ENCODE data around the gene ROBO1. TPM values are rescaled to one million over a fixed set of nuclear protein-coding genes. Genes with fewer than 3 reads are reported as not detected.

The ROBO1 gene
- total RNA-seq, 2 donors from 2014 or later = 13.6 to 18.7 TPM

- ATAC-seq (no peak), DNase-seq (no peak)
- intact Hi-C loops (cut with DNase I) = no loop called here
These were observed 481.9 kb downstream of the ROBO1 start for GRCh38 chr3:79285871-79286270.

DNA sequence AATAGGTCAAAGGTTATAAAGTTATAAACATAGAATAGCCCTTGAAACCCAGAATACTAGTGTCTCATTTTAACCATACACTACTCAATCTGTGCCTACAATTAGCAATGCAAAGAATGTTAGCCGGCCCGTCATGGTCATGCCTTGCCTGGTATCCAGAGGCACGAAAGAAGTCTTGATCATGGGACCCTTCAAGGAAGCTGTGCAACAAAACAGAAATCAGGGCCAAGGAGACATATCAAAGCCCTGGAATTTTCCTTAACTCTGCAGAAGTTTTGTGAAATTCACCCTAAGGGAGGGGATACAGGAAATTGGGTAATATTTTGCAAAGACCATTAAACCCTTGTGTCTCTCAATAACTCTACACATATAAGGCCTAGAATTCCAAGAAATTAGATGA is 482.4 kb downstream of the ROBO1 start:
- intact Hi-C loops (cut with DNase I) = no loop called here
- DNase-seq (no peak), ATAC-seq (no peak)

DNA sequence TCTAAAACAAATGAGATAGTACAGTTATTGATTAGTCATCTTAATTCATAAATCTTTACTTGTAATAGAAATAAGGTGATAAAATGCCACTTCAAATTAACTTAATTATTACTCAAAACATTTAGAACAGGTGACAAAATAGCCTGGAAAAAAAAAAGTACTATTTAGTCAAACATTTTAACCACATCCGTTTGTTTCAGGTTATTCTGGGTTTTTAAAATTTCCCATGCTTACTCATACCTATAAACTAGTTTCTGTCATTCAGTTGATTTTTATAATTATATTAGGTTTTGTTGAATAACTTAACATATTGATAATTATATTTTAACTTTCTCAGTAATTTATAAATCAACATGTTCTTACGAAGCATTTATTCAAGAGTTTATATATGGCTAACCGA is 483.0 kb downstream of the ROBO1 start:
- ATAC-seq = no peak
- DNase-seq = no peak
- intact Hi-C loops (cut with DNase I) = no loop called here

DNA sequence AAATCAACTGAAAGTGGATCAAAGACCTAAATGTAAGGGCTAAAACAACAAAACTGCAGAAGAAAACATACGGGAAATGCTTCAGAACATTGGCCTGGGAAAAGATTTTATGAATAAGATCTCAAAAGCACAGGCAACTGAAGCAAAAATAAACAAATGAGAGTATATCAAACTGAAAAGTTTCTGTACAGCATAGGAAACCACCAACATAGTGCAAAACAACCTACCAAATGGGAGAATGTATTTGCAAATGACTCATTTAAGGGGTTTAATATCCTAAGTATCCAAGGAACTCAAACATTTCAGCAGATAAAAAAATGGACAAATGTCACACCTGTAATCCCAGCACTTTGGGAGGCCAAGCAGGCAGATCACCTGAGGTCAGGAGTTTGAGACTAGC is 489.1 kb downstream of the ROBO1 start:
- intact Hi-C loops (cut with DNase I) = no loop called here
- ATAC-seq = no peak
- no peak for DNase-seq

DNA sequence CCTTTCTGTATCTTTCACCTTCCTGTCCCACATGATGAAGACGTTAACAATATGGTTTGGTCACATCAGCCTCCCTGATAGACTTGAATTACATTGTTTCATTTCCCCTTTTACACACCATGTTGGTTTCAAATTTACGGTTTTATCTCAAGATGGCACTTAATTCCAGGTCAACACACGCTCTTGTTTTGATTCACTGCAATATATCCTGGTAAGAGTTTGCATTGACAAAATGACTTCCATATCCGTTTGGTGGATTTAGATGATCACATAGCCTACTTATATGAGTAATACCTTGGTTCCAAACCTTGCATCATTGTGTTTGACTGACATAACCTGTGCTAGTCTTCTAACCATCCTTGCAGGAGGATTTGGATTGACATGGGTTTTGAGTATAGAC is 499.4 kb downstream of the ROBO1 start:
- DNase-seq (no peak), ATAC-seq (no peak)
- intact Hi-C loops (cut with DNase I) = no loop called here

DNA sequence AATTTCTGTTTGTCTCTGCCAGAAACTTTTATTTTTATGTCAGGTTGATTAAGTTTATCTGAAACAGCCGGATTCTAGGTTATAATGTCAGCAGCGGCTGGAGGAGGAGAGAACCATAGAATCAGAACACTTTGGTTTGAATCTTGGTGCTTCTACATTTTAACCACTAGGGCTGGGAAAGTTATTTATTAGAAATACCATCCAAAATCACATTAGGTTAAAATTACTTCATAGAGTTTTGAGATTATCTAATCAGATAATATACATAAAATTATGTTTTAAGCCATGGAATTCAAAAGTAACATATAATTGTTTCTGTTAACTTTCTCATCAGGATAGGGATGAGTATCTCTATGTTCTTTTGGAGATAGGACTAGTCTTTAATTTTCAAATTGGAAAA is 502.9 kb downstream of the ROBO1 start:
- intact Hi-C loops (cut with DNase I) = no loop called here
- ATAC-seq (no peak), DNase-seq (no peak)

DNA sequence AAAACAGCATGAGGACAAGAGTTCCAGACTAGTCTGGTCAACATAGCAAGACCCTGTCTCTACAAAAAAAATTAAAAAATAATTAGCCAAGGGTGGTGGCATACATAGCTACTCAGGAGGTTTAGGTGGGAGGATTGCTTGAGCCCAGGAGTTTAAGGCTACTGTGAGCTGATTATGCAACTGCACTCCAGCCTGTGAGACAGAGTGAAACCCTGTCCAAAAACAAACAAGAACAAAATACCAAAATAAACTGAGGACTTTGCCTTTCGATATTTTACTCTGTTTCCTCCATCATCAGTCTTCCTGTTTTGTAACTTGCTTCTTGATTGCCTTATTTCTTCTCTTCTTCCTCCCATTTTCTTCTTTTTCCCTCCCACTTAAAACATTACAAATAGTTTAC is 504.4 kb downstream of the ROBO1 start:
- ATAC-seq = no peak
- no peak for DNase-seq
- intact Hi-C loops (cut with DNase I) = no loop called here

DNA sequence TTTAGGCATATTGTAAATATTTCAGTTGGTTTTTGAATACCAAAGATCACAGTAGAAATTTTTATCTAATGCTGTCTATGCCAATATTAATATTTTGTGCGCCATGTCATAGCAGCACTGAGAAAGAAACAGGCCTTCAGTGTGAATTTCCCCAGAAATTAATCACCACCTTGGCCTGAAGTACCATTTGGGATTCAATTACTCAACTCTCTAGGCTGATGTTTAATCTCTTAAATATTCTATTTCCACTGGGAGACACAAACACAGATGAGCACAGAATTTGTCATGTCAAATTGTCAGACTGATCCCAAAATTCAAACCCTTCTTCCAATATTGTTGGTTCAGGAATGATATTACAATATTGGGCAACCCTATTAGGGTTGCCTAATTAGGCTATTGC is 509.3 kb downstream of the ROBO1 start:
- intact Hi-C loops (cut with DNase I) = no loop called here
- DNase-seq (no peak), ATAC-seq (peak in 1 of 2 donors; percentile 74)

DNA sequence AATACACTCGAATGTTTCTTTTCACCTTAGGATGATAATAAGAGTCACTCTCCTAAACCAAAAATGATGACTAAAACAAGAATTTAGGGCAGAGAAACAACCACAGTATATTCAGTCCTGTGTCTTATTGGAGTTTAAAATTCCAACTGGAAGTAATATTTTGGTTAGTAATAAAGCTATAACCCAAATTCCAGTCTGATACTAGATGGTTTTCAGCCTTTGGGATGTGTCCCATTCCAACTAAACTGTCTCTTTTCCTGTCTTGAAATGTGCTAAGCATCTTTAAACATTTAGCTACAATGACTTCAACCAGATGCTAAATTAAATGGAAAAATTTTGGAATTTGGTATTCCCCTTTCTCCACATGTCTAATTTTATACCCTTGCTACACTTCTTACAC is 510.0 kb downstream of the ROBO1 start:
- intact Hi-C loops (cut with DNase I) = no loop called here
- peak in 1 of 2 donors; percentile 30 for ATAC-seq
- DNase-seq = no peak

- intact Hi-C loops (cut with DNase I) = no loop called here
- ATAC-seq = no peak
- DNase-seq = no peak
These were observed 512.1 kb downstream of the ROBO1 start for GRCh38 chr3:79255702-79256101.

GRCh38 chr3:79255292-79255691 is 512.5 kb downstream of the ROBO1 start:
- intact Hi-C loops (cut with DNase I) = no loop called here
- no peak for ATAC-seq

DNA sequence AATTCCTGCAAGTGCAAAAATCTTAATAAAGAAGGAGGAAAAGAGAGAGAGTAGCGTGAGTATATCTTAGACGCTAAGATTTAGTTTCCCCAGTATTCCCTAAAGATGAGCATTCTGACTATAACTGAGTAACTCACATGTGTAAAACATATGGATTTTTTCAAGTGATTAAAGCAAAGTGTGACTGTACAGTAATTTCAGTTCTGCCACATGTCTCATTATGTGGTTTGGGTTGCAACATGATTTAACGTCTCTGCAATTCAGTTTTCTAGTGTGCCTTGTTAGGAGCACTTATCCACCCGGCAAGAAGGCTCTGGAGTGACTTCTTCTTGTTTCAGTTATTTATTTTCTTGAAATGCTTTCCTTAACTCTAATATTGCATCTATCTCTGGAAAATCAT is 514.1 kb downstream of the ROBO1 start:
- intact Hi-C loops (cut with DNase I) = no loop called here
- ATAC-seq (no peak), DNase-seq (no peak)

More at GRCh38 chr3:79255292-79255691, 512.5 kb downstream of the ROBO1 start:
- no peak for DNase-seq

DNA sequence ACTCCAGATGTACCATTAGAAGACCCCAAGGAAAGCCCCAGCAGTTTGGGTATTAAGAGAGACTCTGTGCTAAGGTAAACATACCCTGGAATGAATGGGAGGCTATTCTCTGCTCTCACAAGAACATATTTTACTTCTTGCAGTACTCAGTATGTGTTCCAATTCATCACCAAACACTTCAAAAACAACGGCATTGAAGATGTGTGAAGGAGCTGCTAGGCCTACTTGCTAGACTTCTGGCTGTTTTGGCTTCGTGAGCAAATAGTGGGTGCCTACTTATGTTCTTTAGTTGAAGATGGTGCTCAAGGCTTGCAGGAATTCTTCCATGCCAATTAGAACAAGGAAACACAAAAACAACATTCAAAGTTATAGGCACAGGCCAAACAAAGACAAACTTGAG is 514.5 kb downstream of the ROBO1 start:
- intact Hi-C loops (cut with DNase I) = no loop called here
- ATAC-seq = no peak
- no peak for DNase-seq

DNA sequence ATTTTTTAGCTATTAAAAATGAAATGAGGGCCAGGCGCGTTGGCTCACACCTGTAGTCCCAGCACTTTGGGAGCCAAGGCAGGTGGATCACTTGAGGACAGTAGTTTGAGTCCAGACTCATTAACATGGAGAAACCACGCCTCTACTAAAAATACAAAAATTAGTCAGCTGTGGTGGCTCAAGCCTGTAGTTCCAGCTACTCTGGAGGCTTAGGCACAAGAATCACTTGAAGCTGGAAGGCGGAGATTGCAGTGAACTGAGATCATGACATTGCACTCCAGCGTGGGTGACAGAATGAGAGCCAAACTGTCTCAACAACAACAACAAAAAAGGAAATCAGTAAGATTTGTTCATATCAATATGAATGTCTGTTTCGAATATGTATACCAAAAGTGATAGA is 517.1 kb downstream of the ROBO1 start:
- no peak for DNase-seq
- ATAC-seq = peak in 1 of 2 donors; percentile 15
- intact Hi-C loops (cut with DNase I) = no loop called here

- intact Hi-C loops (cut with DNase I) = no loop called here
- DNase-seq (no peak), ATAC-seq (no peak)
These were observed 518.1 kb downstream of the ROBO1 start for GRCh38 chr3:79249701-79250100.

DNA sequence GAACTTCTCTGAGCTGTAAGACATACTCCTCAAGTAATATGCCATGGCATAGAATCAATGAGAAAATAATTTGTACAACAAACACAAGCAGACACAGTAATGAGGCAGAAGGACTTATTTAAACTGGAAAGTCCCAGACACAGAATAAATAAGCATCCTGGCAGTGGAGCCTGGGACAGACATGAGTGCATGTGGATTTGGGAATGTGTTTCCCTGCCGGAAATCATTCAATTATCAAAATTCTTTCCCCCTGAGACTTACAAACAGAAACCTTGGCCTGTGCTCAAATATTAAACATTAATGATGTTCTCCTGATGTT is 520.1 kb downstream of the ROBO1 start:
- DNase-seq = no peak
- intact Hi-C loops (cut with DNase I) = no loop called here
- ATAC-seq = peak; percentile 65 to 91

- intact Hi-C loops (cut with DNase I) = no loop called here
- ATAC-seq (no peak), DNase-seq (no peak)
These were observed 520.7 kb downstream of the ROBO1 start for GRCh38 chr3:79246875-79247724.

DNA sequence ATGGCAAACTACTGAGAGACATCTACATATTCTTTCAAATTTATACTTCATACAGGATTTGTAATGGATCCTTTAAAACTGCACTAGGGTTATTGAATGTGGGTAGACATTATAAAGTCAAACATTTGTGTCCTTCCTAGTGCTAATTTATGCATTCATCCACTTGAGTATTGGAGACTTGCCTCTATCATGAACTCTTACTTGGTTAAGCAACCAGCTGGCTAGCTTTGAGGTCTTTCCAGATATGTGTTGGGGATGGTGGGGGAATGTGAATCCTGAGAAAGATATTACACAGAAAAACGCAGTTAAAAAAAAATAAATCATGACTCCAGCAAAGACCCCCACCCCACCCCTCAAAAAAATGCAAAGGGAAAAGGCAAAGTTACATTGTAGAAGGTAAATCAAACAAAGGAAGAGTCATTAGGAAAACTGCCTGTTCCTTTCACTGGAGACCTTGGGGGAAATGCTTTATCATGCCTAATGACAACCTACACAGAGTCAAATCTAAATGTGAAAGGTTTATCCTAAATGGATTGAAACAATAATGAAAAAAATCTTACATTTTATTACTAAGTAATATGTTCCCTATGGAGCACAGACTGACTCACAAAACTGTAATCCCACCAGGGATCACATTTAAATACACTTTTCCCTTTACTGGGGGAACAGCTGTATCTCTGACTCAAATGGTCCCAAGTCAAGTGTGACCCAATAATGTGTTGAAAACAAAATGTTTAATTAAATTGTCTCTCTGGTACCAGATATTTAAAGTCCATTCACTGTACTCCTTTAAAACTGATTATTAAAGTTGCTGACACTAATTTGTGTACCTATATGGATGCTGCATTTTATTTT is 522.3 kb downstream of the ROBO1 start:
- no peak for DNase-seq
- intact Hi-C loops (cut with DNase I) = no loop called here
- ATAC-seq = no peak

DNA sequence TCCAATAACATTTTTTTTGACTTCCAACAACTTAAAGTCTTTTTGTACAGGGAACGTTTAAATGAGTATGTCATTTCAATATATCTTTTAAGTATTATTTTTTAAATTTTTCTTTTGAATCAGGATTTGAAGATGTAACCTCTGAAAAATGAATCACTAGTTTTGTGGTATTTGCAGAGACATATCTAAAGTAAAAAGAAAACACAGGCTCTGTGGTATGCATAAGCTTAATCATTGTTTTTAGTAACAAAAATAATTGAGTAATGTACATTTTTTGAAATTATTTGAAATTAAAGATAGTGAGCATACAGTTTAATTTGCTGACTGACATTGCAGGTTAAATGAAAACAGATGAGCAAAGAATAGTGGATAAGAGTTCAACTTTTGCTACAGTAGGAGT is 531.3 kb downstream of the ROBO1 start:
- DNase-seq = no peak
- ATAC-seq = no peak
- intact Hi-C loops (cut with DNase I) = no loop called here

- DNase-seq (no peak), ATAC-seq (no peak)
- intact Hi-C loops (cut with DNase I) = no loop called here
These were observed 534.3 kb downstream of the ROBO1 start for GRCh38 chr3:79233431-79234060.
